ENCODE measurements around the gene RIF1. TPM values are rescaled to one million over a fixed set of nuclear protein-coding genes. Genes with fewer than 3 reads are reported as not detected.
"Not testable (repeated sequence)": the region's sequence is repeated elsewhere in the genome, so short reads cannot be mapped to it uniquely, and the experiment has no call there.

RIF1 gene
- total and polyA plus RNA-seq, 2 donors from 2014 or later = 2.4 to 36.8 TPM

DNA sequence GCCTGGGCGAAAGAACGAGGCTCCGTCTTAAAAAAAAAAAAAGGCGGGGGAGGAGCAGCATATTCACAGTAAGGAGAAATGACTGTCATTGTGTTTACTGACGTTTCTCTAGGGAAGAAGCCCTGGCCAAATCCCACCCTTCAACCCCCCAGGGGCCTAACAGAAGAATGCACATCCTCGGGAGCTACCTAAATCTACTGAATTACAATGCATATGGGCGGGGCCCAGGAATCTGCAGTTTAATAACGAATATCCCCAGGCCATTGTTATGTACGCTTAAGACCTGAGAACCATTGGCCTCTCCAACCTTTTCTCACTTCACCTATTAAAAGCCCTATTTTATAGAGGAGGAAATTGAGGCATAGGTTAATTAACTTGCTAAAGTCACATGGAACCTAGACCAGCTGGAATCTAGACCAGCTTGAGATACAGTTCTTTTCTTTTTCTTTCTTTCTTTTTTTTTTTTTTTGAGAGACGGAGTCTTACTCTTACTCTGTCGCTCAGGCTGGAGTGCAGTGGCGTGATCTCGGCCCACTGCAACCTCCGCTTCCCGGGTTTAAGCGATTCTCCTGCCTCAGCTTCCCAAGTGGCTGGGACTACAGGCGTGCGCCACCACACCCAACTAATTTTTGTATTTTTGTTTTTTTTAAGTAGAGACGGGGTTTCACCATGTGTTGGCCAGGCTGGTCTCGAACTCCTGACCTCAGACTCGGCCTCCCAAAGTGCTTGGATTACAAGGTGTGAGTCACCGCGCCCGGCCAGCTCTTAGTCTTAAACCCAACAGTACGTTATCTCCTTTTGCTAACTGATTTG, 708 bp upstream of the RIF1 start:
- intact Hi-C loops (cut with DNase I) = no loop called here

DNA sequence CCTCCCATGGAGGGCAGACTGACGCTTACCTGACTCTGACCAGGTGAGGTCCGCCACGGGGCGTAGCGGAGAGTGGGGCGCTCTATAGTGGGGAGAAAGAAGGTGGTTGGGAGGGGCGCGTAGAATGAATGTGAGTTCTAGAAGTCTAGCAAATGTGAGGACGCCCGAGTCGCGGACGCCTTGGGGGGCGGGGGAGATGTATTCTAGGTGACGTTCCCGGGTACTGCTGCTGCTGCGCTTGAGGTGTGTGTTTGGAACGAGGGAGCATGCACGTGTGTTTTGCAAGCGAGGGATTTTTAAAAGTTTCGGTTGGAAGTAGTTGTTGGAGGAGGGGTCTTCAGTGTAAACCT, 758 bp downstream of the RIF1 start:
- H3K27me3 ChIP-seq (ENCODE audit: control insufficient read depth, insufficient read depth, low read length) = no peaks in the 10 kb centered on the region
- peaks cover 0 to 5% (median 0%) of the 10 kb centered on the region in 3 donors for H3K4me1 ChIP-seq (ENCODE audit: control insufficient read depth in 2 of 3, insufficient read depth in 2 of 3, low read depth in 1 of 3, low read length in 3 of 3)
- DNase-seq (peak in 3 of 5 donors; percentile 55 to 68 (median 66)), FAIRE-seq (no peak)
- peaks cover 0 to 6% (median 5%) of the 10 kb centered on the region in 3 donors for H3K36me3 ChIP-seq (ENCODE audit: control insufficient read depth in 2 of 3, insufficient read depth in 3 of 3, low read length in 3 of 3)
- H3K9me3 ChIP-seq (ENCODE audit: control insufficient read depth in 2 of 3, insufficient read depth in 1 of 3, low read length in 3 of 3) = no peaks in the 10 kb centered on the region
- H3K4me3 ChIP-seq (ENCODE audit: low read length in 3 of 3) = peak overlapping the region; percentile 85 to 96 (median 95)
- intact Hi-C loops (cut with DNase I) = no loop called here
- peak overlapping the region; percentile 82 to 89 (median 82) for H3K9ac ChIP-seq (ENCODE audit: low read length in 3 of 3)
- TF ChIP-seq, protein P1, sequence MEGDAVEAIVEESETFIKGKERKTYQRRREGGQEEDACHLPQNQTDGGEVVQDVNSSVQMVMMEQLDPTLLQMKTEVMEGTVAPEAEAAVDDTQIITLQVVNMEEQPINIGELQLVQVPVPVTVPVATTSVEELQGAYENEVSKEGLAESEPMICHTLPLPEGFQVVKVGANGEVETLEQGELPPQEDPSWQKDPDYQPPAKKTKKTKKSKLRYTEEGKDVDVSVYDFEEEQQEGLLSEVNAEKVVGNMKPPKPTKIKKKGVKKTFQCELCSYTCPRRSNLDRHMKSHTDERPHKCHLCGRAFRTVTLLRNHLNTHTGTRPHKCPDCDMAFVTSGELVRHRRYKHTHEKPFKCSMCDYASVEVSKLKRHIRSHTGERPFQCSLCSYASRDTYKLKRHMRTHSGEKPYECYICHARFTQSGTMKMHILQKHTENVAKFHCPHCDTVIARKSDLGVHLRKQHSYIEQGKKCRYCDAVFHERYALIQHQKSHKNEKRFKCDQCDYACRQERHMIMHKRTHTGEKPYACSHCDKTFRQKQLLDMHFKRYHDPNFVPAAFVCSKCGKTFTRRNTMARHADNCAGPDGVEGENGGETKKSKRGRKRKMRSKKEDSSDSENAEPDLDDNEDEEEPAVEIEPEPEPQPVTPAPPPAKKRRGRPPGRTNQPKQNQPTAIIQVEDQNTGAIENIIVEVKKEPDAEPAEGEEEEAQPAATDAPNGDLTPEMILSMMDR (IDR thresholded peaks at IDR 0.05; ENCODE audit: borderline replicate concordance, extremely low read depth, insufficient read depth) = no peak
- peak overlapping the region; percentile 98 for H3K27ac ChIP-seq (ENCODE audit: low read depth in 2 of 2, low read length in 2 of 2)

More for the DNA sequence above, 708 bp upstream of the RIF1 start:
- peaks cover 0 to 6% (median 2%) of the 10 kb centered on the region in 3 donors for H3K36me3 ChIP-seq (ENCODE audit: control insufficient read depth in 2 of 3, insufficient read depth in 3 of 3, low read length in 3 of 3)
- FAIRE-seq (no peak), DNase-seq (peak in 1 of 5 donors; percentile 38)
- H3K9me3 ChIP-seq (ENCODE audit: control insufficient read depth in 2 of 3, insufficient read depth in 1 of 3, low read length in 3 of 3) = no peaks in the 10 kb centered on the region
- peaks cover 0 to 5% (median 0%) of the 10 kb centered on the region in 3 donors for H3K4me1 ChIP-seq (ENCODE audit: control insufficient read depth in 2 of 3, insufficient read depth in 2 of 3, low read depth in 1 of 3, low read length in 3 of 3)
- H3K4me3 ChIP-seq (ENCODE audit: low read length in 3 of 3) = peak overlapping the region; percentile 85 to 96 (median 95)
- TF ChIP-seq, protein P1 (IDR thresholded peaks at IDR 0.05; ENCODE audit: borderline replicate concordance, extremely low read depth, insufficient read depth) = no peak
- H3K9ac ChIP-seq (ENCODE audit: low read length in 3 of 3) = peak overlapping the region in 1 of 3 donors; percentile 82
- H3K27ac ChIP-seq (ENCODE audit: low read depth in 2 of 2, low read length in 2 of 2) = no peak overlapping the region
- no peaks in the 10 kb centered on the region for H3K27me3 ChIP-seq (ENCODE audit: control insufficient read depth, insufficient read depth, low read length)

DNA sequence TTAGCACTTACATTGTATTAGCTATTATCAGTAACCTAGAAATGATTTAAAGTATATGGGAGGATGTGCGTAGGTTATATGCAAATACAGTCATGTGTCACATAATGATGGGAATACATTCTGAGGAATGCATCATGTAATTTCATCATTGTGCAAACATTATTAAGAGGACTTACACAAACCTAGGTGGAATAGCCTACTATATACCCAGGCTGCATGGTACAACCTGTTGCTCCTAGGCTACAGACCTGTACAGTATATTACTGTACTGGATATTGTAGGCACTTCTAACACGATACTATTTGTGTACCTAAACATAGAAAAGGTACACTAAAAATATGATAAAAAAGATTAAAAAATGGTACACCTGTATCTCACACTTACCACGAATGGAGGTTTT, 7.9 kb downstream of the RIF1 start:
- H3K4me3 ChIP-seq (ENCODE audit: low read length in 3 of 3) = no peak overlapping the region
- no peaks in the 10 kb centered on the region for H3K9me3 ChIP-seq (ENCODE audit: control insufficient read depth in 2 of 3, insufficient read depth in 1 of 3, low read length in 3 of 3)
- no peaks in the 10 kb centered on the region for H3K4me1 ChIP-seq (ENCODE audit: control insufficient read depth in 2 of 3, insufficient read depth in 2 of 3, low read depth in 1 of 3, low read length in 3 of 3)
- no peak overlapping the region for H3K27ac ChIP-seq (ENCODE audit: low read depth in 2 of 2, low read length in 2 of 2)
- DNase-seq (no peak), FAIRE-seq (no peak)
- TF ChIP-seq, protein P1 (IDR thresholded peaks at IDR 0.05; ENCODE audit: borderline replicate concordance, extremely low read depth, insufficient read depth) = no peak
- no peaks in the 10 kb centered on the region for H3K27me3 ChIP-seq (ENCODE audit: control insufficient read depth, insufficient read depth, low read length)
- H3K36me3 ChIP-seq (ENCODE audit: control insufficient read depth in 2 of 3, insufficient read depth in 3 of 3, low read length in 3 of 3) = peaks cover 14 to 40% (median 18%) of the 10 kb centered on the region in 3 donors
- H3K9ac ChIP-seq (ENCODE audit: low read length in 3 of 3) = no peak overlapping the region
- intact Hi-C loops (cut with DNase I) = no loop called here

DNA sequence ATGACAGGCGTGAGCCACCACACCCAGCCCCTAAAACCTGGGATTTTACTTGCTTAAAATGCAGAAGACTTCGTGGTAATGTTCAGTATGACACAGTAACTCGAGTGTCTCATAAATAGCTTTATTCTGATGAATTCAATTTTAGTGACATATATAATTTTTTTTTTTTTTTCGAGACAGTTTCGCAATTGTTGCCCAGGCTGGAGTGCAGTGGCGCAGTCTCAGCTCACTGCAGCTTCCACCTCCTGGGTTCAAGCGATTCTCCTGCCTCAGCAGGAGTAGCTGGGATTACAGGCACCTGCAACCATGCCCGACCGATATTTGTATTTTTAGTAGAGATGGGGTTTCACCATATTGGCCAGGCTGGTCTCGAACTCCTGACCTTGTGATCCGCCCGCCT, 12.0 kb downstream of the RIF1 start:
- H3K27ac ChIP-seq (ENCODE audit: low read depth in 2 of 2, low read length in 2 of 2); H3K9ac ChIP-seq (ENCODE audit: low read length in 3 of 3); H3K9me3 ChIP-seq (ENCODE audit: control insufficient read depth in 2 of 3, insufficient read depth in 1 of 3, low read length in 3 of 3); intact Hi-C loops (cut with DNase I); FAIRE-seq; H3K4me3 ChIP-seq (ENCODE audit: low read length in 3 of 3); DNase-seq; H3K27me3 ChIP-seq (ENCODE audit: control insufficient read depth, insufficient read depth, low read length); H3K4me1 ChIP-seq (ENCODE audit: control insufficient read depth in 2 of 3, insufficient read depth in 2 of 3, low read depth in 1 of 3, low read length in 3 of 3): not testable (repeated sequence)
- H3K36me3 ChIP-seq (ENCODE audit: control insufficient read depth in 2 of 3, insufficient read depth in 3 of 3, low read length in 3 of 3) = peaks cover 12 to 45% (median 18%) of the 10 kb centered on the region in 3 donors

All from kidney (tissue), 14 donors.